GM19043 (cell line): ENCODE results near the gene TBX6.
"Not testable (repeated sequence)": the region's sequence is repeated elsewhere in the genome, so short reads cannot be mapped to it uniquely, and the experiment has no call there.

Experiments
- ATAC-seq: cut with Tn5 transposase; IDR thresholded peaks from one replicate; pipeline ENCODE4 v1.9.1; 2021; ENCODE audit warnings: low read depth; ENCODE audit not compliant: unreplicated experiment

Gene TBX6

DNA sequence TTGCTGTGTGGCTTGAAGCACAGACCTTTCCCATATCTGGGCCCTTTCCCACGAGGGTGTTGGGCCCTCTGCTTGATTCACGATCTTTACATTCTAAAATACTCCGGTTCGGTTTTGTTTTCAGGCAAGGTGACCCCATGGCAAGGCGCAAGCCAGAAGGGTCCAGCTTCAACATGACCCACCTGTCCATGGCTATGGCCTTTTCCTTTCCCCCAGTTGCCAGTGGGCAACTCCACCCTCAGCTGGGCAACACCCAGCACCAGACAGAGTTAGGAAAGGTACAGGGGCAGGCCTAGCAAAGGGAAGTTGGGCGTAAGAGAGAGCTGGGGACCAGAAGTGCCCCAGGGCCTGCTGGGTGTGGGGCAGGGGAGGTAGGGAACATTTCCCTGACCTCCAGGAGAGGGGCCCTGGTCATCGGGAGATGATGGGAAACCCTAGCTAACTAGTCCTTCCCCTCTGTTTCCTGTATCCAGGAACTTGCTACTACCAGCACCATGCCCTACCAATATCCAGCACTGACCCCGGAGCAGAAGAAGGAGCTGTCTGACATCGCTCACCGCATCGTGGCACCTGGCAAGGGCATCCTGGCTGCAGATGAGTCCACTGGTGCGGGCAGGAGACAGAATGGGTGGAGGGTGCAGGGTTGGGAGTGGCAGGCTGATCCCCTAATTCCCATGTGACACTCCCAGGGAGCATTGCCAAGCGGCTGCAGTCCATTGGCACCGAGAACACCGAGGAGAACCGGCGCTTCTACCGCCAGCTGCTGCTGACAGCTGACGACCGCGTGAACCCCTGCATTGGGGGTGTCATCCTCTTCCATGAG is 24.8 kb downstream of the TBX6 start:
- no peak for ATAC-seq

DNA sequence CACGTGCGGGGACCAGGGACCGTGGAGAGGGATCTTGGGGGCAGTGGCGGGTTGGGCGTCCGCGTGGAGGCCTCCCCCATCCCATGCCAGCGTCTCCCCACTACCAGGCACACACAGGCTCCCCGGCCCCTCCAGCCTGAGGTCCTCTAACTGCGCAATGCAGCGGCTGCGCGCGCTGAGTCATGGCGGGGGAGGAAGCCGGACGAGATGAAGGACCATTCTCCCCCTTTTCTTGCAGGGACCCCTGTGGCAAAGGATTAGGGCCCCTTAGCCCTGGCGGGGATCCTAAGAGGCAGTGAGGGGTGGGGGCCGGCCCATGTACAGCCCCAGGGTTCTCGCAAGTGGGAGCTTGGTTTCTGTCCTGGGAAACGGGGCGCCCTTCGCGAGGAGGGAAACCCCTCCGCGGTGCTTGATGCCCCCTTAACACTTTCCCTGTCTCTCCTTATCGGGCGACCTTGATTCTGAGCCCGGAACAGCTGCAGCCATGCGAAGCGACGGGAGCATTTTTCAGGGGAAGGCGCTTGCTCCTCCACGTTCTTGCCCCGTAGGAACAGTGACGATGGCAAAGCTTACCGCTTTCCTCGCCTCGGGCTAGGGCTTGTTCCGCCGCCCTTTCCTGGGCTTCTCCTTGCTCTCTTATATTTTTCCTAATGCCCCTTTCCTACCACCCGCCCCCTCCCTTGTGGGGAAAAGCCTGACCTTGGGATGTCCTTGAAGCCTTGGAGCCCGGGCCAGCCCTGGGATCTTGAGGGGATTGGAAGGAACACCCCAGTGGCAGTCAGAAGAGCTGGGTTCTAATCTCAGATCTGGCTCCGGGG is 25.6 kb downstream of the TBX6 start:
- no peak for ATAC-seq

DNA sequence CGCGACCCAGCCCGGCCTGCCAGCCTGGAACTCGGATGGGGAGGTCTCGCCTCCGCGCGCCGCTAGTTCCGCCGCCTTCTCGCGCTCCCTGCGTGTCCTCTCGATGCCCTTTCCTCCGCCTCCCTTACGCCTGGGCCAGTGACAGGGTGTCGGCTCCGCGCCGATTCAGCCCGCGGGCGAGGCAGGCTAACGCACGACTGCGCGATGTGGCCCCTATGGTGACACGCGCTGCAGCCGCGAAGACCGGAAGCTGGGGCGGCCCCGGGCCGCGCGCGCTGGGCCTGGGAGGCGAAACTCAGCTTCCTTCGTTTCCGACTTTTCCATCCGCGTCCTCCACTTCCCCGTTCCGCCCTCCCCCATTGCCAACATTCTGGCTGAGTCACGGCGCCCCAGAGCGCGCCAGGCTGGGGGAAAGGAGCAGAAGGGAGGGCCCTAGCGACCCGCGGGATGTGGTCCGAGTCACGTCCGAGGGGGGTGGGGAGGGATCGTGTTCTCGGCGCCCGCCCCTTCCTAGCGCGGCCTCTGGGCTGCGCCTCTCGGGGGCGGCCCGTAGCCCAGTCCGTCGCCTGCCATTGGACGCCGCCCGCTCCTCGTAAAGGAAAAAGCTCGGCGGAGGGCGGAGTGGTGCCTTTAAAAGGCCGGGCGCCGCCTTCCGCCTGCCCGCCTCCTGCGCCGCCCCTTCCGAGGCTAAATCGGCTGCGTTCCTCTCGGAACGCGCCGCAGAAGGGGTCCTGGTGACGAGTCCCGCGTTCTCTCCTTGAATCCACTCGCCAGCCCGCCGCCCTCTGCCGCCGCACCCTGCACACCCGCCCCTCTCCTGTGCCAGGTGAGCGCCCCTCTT is 26.4 kb downstream of the TBX6 start, which contains the start of gene ALDOA:
ALDOA (plus strand) TSS at position 659 of the 841 bp plus-strand sequence. CDS start 1,138 bp downstream, outside the sequence.
- peak; percentile 75 for ATAC-seq

DNA sequence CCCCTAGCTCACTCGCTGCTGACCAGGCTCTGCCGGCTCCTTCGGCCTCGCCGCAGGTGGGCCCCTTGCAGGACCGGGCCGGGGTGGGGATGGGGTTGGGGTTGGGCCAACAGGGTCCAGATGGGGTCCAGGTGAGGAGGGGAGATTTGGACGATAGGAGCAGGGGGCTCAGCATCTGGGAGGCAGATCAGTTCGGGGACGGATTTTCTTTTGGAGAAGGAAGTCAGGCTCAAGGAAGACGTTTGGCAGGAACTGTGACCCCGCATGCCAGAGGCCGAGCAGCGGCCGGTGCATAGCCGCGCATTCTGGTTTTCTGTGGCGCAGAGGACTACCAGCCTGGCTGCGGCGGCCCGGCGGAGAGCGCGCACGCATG is 27.0 kb downstream of the TBX6 start:
- no peak for ATAC-seq

DNA sequence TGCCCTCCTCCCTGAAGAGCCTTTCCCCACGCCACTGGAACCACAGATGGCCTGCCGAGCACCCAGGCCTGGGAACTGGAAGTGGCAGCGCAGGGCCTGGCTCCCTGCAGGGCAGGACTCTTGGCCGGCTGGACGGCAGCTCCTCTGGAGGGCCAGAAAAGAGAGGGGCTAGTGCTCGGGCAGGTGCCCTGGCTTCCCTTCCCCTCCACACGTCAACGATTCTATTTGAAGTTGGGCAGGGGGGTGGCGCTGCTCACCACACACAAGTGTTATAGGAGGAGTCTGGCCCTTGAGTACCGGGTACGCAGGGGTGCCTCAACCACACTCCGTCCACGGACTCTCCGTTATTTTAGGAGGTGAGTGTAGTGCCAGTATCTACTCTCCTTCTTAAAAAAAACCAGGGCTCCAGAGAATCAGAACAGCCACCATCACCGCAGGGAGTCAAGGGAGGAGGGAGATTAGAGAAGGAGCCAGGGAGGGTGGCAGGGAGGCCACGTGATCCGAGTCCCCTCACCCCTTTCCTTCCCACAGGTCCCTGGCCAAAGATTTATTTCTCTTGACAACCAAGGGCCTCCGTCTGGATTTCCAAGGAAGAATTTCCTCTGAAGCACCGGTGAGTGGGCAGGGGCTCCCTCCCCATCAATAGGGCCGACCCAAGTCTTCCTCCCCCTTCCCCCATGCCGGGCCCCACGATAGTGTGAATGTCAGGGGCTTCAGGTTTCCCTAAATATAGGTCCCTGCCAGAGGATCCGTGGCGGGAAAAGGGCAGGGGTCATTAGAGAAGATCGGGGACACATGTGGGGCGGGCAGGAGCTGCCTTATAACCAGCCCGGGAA is 27.6 kb downstream of the TBX6 start:
- no peak for ATAC-seq

DNA sequence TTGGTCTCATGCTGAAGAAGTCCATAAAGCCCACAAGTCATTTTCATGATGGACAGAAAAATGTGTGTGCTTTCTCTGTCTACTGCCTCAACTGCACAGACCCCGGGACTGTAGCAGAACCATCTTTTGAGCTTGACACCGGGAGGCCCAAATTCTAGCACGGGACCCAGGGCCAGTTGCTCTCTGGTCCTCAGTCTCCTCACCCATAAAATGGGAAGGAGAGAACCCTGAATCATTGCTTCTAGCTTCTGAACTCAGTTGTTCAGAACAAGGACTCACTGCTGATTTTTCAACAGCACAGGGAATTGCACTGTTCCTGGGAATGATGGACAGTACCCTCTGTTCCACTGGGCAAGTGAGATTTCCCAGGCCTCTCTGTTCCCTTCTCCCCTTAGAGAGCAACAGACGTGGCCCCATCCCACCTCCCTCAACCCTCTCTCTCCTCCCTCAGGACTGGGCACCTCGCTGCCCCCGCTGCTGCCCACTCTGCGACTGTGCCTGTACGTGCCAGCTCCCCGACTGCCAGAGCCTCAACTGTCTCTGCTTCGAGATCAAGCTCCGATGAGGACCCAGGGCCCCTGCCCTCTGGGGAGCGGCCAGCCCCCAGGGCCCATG is 28.3 kb downstream of the TBX6 start:
- no peak for ATAC-seq

DNA sequence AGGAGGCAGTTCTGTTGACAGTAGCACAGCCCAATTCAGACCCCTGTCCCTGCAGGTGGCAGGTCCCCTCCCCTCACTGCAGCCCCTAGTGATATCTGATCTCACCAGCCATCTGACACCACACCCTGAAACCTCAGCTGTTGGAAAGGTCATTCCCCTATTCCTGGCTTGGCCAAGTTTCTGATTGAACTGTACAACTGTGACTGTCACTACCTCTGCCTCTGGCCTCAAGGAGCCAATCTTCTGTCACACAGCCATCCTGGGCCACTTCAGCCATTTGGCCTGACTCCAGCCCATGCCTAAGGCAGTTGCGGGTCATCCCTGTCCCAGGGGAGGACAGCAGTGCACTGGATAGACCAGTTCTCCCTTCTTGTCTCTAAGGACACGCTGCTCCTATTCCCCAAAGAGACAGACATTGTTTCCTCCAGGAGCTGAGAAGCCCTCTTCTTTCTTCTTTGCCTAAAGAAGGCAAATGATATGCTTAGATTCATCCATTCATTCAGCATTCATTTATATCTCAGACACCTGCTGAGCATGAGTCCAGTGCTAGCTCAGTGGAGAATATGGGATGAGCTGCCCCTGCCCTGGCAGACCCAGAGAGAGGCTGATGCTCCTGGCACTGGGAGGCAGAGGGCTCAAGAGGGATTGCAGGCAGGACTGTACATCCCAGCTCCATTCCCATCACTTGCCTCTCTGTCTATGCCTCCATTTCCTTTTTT is 30.7 kb downstream of the TBX6 start:
- no peak for ATAC-seq

DNA sequence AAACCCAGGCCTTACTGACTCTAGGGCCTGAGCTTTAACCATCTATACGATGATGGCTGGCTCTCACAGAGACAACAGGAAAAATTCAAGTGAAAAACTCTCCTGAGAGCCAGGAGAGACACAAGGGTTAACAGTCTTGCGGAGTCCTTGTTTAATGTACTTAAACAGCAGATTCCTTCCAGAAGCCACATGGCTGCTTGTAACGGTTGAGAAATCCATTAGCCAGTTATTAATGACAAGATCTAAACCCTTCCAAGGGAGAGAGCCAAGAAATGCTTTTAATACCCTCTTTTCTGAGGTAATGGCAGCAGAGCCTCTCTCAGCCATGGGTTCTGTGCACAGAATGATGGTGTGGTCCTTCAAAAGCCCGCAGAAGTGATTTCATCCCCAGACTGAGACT is 31.4 kb downstream of the TBX6 start:
- ATAC-seq: no peak

DNA sequence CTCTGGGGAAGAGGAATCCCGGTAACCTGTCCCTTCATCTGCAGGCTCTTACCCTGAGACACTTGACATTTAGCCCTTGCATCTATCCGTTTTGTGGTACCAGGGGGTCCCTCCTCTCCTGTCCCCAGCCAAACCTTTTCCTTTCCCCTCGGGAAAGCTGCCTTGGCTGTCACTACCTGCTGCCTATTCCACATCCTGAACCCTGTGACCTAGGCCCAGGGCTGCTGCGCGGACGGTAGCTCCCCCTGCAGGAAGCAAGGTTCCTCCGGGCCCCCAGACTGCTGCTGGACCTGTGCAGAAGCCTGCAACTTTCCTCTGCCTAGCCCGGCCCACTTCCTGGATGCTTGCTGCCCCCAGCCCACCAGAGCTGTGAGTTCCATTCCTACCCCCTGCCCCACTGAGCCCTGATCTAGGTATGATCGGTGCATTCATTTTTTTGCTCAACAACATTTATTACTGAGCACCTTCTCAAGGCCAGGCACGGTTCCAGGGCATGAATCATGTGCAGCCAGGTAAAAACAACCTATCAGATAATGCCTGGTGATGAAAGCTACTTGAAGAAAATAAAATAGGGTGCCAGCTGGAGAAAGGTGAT is 36.7 kb downstream of the TBX6 start:
- ATAC-seq: no peak

DNA sequence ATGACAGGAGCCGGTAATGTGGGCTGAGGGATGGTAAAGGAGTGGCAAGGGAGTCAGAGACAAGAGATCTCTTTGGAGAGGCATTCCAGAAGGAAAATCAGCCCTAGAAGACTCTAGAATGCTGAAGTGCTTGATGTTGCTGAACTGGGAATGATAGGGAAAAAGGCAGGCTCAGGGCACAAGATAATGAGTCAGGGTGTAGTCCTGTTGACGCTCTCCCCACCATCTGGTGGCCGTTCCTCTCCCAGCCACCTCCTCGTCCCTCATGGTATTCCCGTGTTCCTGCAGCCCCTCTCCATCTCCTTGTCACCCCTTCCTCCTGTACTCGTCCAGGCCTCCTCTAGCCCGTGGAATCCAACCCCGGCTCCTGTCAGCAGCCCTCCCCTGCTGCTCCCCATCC is 37.3 kb downstream of the TBX6 start:
- ATAC-seq: no peak

DNA sequence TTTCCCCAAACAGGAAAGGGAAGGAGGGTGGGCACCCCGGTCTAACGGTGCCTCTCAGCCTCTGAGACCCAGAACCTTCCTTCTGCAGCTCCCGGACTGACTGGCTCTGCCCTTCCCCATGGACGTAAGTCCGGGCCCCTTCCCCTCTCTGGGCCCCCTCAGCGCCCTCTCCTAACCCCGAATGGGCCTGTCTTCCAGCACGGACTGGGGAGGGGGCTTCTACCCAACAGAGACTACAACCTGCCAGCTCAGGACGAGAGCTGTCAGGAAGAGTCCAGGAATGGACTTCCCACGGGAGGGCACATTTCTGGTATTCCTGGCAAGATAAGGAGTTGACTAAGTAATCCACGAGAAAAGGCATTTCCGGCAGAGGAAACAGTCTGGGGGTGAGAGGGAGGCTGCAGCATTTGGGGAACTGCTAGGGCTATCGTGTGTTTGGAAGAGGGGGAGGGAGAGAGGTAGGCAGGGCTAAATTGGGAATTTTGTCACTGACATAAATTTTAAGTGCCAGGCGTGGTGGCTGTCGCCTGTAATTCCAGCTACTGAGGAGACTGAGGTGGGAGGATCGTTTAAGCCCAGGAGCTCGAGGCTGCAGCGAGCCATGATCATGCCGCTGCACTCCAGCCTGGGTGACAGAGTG is 38.2 kb downstream of the TBX6 start:
- no peak for ATAC-seq

DNA sequence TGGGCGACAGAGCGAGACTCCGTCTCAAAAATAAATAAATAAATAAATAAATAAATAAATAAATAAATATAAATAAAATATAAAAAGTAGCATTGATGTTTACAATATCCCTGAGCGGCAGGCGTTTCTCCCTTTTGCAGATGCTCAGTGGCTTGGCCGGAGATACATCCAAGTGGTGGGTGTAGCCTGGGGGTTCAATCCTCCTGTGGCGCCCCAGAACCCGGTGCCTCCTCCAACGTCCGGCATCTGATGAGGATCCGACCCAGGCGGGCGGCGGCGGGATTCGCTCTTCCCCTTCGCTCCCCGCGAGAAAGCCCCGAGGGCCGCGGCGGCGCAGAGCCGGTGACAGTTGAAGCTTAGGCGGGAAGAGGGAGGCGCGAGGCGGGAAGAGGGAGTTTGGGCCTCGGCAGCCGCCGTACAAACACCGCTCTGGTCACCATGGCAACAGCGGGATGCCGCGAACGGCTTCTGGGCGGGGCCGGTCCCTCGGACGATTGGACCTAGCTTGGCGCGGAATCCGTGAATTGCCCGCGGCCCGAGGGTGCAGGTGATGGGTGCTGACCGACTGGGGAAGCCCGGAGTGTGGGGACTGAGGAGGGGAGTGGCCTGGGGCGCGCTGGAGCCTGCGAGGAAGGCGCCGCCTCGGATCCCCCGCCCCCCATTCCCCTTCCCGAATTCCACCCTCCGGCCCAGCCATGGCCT is 38.9 kb downstream of the TBX6 start:
- ATAC-seq: no peak

DNA sequence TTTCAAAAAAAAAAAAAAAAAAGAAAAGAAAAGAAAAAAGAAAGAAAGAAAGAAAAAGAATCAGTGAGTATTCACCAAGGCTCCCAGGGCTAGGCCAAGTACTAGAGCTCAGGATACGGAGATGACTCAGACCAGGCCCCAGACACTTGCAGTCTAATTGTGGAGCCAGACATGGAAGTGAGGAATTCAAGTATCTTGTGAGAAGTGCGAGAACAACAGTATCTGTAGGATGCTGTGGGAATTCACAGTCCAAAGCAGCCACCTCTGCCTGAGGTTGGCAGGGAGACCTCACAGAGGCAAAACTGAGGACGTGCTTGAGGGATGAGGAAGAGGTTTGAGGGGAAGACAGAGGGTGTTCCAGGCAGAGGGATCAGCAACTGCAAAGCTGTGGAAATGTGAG is 40.2 kb downstream of the TBX6 start:
- ATAC-seq: no peak

DNA sequence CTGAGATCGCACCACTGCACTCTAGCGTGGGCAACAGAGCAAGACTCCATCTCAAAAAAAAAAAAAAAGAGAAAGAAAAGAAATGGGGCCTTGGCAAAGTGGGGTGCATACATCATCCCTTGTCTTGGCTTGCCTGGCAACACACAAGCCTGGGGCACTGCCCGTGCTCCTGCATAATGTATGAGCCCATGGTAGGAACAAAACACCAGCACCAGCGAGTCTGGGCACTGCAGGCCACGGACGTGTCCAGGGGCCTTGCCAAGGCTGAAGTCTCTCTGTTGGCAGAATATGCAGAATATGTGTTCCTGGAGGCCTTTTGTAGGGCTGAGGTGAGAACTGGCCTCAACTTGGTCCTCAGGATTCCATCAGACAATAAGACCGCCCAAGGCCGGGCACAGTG is 41.9 kb downstream of the TBX6 start:
- no peak for ATAC-seq

DNA sequence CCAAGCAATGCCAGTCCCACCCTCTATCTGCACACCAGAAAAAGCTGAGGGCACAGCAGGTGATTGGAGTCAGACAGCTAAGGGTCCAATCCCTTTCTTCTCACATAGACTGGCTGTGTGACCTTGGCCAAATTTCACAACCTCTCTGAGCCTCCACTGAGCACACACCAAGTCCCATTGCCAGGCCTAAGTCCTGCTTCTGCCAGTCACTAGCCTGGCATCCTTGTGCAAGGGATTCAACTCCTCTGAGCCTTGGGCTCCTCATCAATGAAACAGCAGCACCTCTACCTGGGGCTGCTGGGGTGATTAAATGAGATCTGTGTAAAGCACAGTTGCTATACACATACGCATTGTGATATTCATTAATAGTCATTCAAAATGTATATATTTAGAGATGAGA is 45.1 kb downstream of the TBX6 start:
- ATAC-seq: no peak

DNA sequence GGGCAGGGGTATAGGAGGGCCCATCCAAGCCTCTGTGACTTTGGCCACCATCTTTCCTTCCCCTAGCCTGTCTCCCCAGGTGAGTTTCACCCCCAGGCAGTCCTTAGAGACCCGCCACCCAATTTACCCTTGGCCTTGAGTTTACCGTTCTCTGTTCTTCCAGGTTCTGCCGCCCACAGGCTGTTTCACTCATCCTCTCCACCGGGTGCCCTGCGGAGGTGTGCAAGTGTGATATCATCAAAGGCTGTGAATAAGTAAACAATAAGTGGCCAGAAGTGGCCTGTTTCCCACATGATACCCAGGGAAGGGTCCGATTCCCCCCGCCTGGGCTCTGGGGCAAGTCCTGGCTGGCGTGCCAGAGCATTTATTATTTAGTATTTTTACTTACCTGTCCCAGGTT is 45.5 kb downstream of the TBX6 start:
- ATAC-seq: no peak

DNA sequence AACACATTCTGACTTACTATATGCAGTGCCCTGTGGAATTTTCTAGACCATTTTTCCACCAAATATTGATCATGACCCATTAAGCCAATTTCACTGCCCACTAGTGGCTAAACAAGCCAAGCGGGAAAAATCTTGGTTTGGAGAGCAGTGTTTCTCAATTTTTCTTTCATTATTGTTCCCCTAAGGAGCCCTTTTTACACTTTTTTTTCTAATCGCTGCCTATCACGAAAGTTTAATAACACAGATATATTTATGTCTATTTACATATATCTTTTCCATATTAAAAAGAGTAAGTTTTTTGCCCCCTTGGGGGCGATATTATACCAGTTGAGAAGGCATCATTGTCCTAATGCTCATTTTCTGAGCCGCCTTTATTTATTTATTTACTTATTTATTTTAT is 49.9 kb downstream of the TBX6 start:
- no peak for ATAC-seq

DNA sequence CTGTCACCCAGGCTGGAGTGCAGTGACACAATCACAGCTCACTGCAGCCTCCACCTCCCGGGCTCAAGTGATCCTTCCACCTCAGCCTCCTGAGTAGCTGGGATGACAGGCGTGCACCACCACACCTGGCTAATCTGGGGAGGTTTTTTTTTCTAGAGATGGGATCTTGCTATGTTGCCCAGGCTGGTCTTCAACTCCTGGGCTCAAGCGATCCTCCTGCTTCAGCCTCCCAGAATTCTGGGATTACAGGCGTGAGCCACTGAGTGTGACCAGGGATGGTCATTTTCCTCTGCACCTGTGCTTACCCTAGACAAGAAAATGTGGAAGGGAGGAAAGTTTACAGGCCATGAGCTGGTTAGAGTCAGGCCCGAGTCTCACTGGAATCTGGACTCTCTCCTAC is 51.0 kb downstream of the TBX6 start:
- ATAC-seq: not testable (repeated sequence)
